Measurements from ENCODE around the gene MRPS15. TPM values are rescaled to one million over a fixed set of nuclear protein-coding genes. Genes with fewer than 3 reads are reported as not detected.
"Not testable (repeated sequence)": the region's sequence is repeated elsewhere in the genome, so short reads cannot be mapped to it uniquely, and the experiment has no call there.

Gene MRPS15
- total RNA-seq, 1 experiment from 2014 or later, result 140 TPM

DNA sequence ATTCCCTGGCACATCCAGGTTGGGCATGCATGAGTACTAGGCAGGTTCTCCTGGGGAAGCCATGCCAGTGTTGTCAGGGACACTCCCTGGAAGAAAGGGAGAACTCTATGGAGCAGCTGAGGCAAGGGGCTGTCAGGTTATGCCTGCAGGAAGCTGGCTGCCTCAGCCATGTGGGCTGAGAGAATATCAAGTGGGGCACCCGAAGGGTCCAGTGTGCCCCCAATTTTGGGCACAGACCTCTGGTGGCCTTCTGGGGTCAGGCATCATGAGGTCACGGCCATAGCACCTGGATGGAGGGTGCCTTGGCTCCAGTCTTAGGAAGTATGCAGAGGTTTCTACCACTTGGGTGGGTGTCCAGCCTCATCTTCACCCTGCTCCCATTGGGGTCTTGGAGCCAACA lies 16.0 kb upstream of the MRPS15 start:
- no peak for DNase-seq (ENCODE audit: low spot score)
- ChIA-PET POLR2A (ENCODE audit: low non-redundant PET) (no interaction called here), CTCF (no interaction called here)
- intact Hi-C loops (cut with micrococcal nuclease; ENCODE audit: unreplicated experiment), result no loop called here
- no peak overlapping the region for H3K4me3 ChIP-seq (ENCODE audit: low read depth, low read length, poor library complexity, severe bottlenecking)
- no peaks in the 10 kb centered on the region for H3K4me1 ChIP-seq (ENCODE audit: insufficient read depth, low read length, poor library complexity, severe bottlenecking)
- H3K9me3 ChIP-seq (ENCODE audit: low read depth, low read length, poor library complexity, severe bottlenecking), result no peaks in the 10 kb centered on the region
- no peaks in the 10 kb centered on the region for H3K27me3 ChIP-seq (replicated peaks; ENCODE audit: insufficient read depth, low read depth, low read length, poor library complexity)
- BruUV-seq (replicated peaks), result no TSS peak
- TF ChIP-seq, protein P1, sequence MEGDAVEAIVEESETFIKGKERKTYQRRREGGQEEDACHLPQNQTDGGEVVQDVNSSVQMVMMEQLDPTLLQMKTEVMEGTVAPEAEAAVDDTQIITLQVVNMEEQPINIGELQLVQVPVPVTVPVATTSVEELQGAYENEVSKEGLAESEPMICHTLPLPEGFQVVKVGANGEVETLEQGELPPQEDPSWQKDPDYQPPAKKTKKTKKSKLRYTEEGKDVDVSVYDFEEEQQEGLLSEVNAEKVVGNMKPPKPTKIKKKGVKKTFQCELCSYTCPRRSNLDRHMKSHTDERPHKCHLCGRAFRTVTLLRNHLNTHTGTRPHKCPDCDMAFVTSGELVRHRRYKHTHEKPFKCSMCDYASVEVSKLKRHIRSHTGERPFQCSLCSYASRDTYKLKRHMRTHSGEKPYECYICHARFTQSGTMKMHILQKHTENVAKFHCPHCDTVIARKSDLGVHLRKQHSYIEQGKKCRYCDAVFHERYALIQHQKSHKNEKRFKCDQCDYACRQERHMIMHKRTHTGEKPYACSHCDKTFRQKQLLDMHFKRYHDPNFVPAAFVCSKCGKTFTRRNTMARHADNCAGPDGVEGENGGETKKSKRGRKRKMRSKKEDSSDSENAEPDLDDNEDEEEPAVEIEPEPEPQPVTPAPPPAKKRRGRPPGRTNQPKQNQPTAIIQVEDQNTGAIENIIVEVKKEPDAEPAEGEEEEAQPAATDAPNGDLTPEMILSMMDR (conservative IDR thresholded peaks at IDR 0.05; ENCODE audit: low read depth, low read length), result no peak
- TF ChIP-seq EZH2 (IDR thresholded peaks at IDR 0.05; ENCODE audit: borderline replicate concordance, low read depth, low read length, poor library complexity, severe bottlenecking), result no peak
- H3K36me3 ChIP-seq (ENCODE audit: insufficient read depth, low read length, poor library complexity, severe bottlenecking), result no peaks in the 10 kb centered on the region
- H3K27ac ChIP-seq (ENCODE audit: low read depth, low read length, poor library complexity, severe bottlenecking), result no peak overlapping the region

DNA sequence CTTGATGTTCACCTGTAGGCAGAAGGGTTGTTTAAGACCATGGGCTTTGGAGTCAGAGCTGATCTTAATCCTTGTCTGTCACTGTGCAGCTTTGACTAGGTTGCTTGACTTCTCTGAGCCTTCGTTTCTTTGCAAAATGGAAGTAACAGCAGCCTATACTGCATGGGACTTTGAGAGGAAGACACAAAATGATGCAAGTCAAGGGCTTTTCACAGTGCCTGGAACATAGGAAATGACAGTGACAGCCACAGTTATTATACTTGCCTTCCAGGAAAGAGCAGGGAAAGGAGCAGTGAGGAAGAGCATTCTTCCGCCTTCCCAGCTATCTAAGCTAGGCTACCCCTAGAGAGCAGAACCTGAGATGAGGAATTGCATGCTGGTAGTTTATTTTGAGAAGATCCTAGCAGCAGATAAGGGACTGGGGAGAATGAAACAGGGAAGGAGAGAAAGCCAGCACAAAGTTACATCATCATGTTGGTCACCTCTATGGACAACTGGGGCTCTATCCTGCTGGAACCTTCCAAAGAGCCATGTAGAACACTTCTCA lies 15.4 kb upstream of the MRPS15 start:
- H3K36me3 ChIP-seq (ENCODE audit: insufficient read depth, low read length, poor library complexity, severe bottlenecking), result no peaks in the 10 kb centered on the region
- no peak for TF ChIP-seq EZH2 (IDR thresholded peaks at IDR 0.05; ENCODE audit: borderline replicate concordance, low read depth, low read length, poor library complexity, severe bottlenecking)
- TF ChIP-seq, protein P1 (conservative IDR thresholded peaks at IDR 0.05; ENCODE audit: low read depth, low read length), result no peak
- ChIA-PET CTCF (no interaction called here), POLR2A (ENCODE audit: low non-redundant PET) (no interaction called here)
- H3K4me1 ChIP-seq (ENCODE audit: insufficient read depth, low read length, poor library complexity, severe bottlenecking), result no peaks in the 10 kb centered on the region
- H3K27me3 ChIP-seq (replicated peaks; ENCODE audit: insufficient read depth, low read depth, low read length, poor library complexity), result no peaks in the 10 kb centered on the region
- DNase-seq (ENCODE audit: low spot score), result no peak
- no peaks in the 10 kb centered on the region for H3K9me3 ChIP-seq (ENCODE audit: low read depth, low read length, poor library complexity, severe bottlenecking)
- intact Hi-C loops (cut with micrococcal nuclease; ENCODE audit: unreplicated experiment), result no loop called here
- no peak overlapping the region for H3K27ac ChIP-seq (ENCODE audit: low read depth, low read length, poor library complexity, severe bottlenecking)
- H3K4me3 ChIP-seq (ENCODE audit: low read depth, low read length, poor library complexity, severe bottlenecking), result no peak overlapping the region
- no TSS peak for BruUV-seq (replicated peaks)

DNA sequence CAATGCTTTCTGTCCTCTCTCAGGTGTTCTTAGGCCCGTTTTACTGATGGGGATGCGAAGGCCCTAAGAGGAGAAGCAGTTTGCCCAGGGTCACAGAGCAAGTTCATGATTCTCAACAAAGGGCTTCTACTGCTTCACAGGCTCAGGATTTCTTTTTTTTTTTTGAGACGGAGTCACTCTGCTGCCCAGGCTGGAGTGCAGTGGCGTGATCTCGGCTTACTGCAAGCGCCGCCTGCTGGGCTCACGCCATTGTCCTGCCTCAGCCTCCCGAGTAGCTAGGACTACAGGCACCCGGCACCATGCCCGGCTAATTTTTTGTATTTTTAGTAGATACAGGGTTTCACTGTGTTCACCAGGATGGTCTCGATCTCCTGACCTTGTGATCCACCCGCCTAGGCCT lies 13.4 kb upstream of the MRPS15 start:
- H3K27ac ChIP-seq (ENCODE audit: low read depth, low read length, poor library complexity, severe bottlenecking); CTCF ChIA-PET; H3K36me3 ChIP-seq (ENCODE audit: insufficient read depth, low read length, poor library complexity, severe bottlenecking); intact Hi-C loops (cut with micrococcal nuclease; ENCODE audit: unreplicated experiment); H3K27me3 ChIP-seq (replicated peaks; ENCODE audit: insufficient read depth, low read depth, low read length, poor library complexity); H3K9me3 ChIP-seq (ENCODE audit: low read depth, low read length, poor library complexity, severe bottlenecking); DNase-seq (ENCODE audit: low spot score); H3K4me1 ChIP-seq (ENCODE audit: insufficient read depth, low read length, poor library complexity, severe bottlenecking); POLR2A ChIA-PET (ENCODE audit: low non-redundant PET); BruUV-seq (replicated peaks); H3K4me3 ChIP-seq (ENCODE audit: low read depth, low read length, poor library complexity, severe bottlenecking): not testable (repeated sequence)

DNA sequence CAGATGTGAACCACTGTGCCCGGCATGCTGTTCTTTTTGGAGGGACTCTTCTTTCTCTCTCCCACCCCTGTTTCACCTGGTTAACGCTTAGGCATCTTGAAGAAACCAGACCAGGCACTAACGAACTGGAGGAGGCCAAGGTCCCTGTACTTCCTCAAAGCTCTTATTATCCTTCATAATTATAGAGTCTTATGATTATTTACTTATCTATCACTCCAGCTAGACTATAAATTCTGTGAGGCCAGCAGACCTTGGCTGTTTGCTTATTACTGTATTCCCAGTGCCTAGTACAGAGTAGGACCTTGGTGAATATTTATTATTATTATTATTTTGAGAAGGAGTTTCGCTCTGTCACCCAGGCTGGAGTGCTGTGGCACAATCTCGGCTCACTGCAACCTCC lies 12.8 kb upstream of the MRPS15 start:
- ChIA-PET POLR2A (ENCODE audit: low non-redundant PET) (no interaction called here), CTCF (interaction anchor here (0.7 kb wide), 1 partner anchor 285 kb away, joined by 5 read pairs; no protein-coding TSS in a partner anchor)
- TF ChIP-seq, protein P1 (conservative IDR thresholded peaks at IDR 0.05; ENCODE audit: low read depth, low read length), result no peak
- no peak for TF ChIP-seq EZH2 (IDR thresholded peaks at IDR 0.05; ENCODE audit: borderline replicate concordance, low read depth, low read length, poor library complexity, severe bottlenecking)
- Histone ChIP-seq H3K36me3 (ENCODE audit: insufficient read depth, low read length, poor library complexity, severe bottlenecking) (no peaks in the 10 kb centered on the region), H3K4me3 (ENCODE audit: low read depth, low read length, poor library complexity, severe bottlenecking) (no peak overlapping the region), H3K27ac (ENCODE audit: low read depth, low read length, poor library complexity, severe bottlenecking) (no peak overlapping the region), H3K4me1 (ENCODE audit: insufficient read depth, low read length, poor library complexity, severe bottlenecking) (no peaks in the 10 kb centered on the region), H3K27me3 (replicated peaks; ENCODE audit: insufficient read depth, low read depth, low read length, poor library complexity) (no peaks in the 10 kb centered on the region), H3K9me3 (ENCODE audit: low read depth, low read length, poor library complexity, severe bottlenecking) (no peaks in the 10 kb centered on the region)
- DNase-seq (ENCODE audit: low spot score), result no peak
- intact Hi-C loops (cut with micrococcal nuclease; ENCODE audit: unreplicated experiment), result no loop called here
- no TSS peak for BruUV-seq (replicated peaks)
